ENCODE measurements around the gene ETS1.

- TF ChIP-seq CTCF (IDR thresholded peaks at IDR 0.05; ENCODE audit: poor library complexity, severe bottlenecking) (no peak), EZH2 (IDR thresholded peaks at IDR 0.05; ENCODE audit: borderline replicate concordance, insufficient read depth, low read length, poor library complexity, severe bottlenecking) (no peak), SMC3 (conservative IDR thresholded peaks at IDR 0.05; ENCODE audit: poor library complexity) (no peak), RAD21 (conservative IDR thresholded peaks at IDR 0.05) (no peak), POLR2AphosphoS5 (IDR thresholded peaks at IDR 0.05) (no peak), TAF1 (IDR thresholded peaks at IDR 0.05; ENCODE audit: low read depth) (no peak), EP300 (conservative IDR thresholded peaks at IDR 0.05; ENCODE audit: poor library complexity, severe bottlenecking) (no peak), REST (IDR thresholded peaks at IDR 0.05; ENCODE audit: borderline replicate concordance) (no peak)
These were observed 35.6 kb downstream of the ETS1 start for GRCh38 chr11:128551611-128552335.
